Measurements from ENCODE around the gene NUBPL.

DNA sequence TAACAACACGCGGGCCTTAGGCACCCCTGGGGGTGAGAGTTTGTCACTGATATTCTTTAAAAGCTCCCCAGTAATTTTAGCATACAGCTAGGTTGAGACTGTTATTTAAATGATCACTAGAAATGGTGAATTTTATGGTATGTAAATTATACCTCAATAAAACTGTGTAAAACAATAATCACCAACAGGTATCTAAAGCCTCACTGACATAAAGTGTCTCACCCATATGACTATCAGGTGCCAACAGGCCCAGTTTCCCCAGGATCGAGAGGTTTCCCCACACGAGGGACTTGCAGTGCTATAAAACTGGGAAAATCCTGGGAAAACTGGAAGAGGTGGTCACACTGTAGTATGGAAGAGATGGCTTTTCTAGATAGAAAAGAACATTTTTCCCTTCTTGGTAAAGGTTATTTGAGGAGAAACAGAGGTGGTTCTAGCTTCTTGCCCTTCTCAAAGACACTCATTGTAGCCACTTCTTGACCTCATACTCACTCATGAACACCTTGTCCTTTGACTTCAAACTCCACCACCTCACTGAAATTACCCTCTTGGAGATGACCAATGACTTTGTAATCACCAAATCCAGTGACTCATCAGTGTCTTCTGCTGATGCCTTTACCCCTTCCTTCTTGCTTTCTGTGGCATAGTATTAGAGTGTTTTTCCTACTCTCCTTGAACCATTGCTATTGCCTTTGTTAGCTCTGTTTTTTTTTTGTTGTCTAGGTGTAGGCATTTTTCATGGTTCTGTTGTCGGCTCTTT lies 24.8 kb upstream of the NUBPL start:
- TF ChIP-seq NPAS2 (CRISPR knock-in tag; IDR thresholded peaks at IDR 0.05; ENCODE audit: borderline replicate concordance) (no peak), SMC3 (IDR thresholded peaks at IDR 0.05) (no peak), RARB (CRISPR knock-in tag; IDR thresholded peaks at IDR 0.05) (no peak), FOXS1 (CRISPR knock-in tag; IDR thresholded peaks at IDR 0.05) (no peak), CEBPB (IDR thresholded peaks at IDR 0.05) (no peak), HMGXB4 (CRISPR knock-in tag; IDR thresholded peaks at IDR 0.05; ENCODE audit: borderline replicate concordance) (no peak), ZNF302 (CRISPR knock-in tag; IDR thresholded peaks at IDR 0.05) (no peak), CTCF (IDR thresholded peaks at IDR 0.05) (no peak), RCOR1 (IDR thresholded peaks at IDR 0.05; ENCODE audit: low read depth, low read length) (no peak), RFX5 (IDR thresholded peaks at IDR 0.05) (no peak), JUN (IDR thresholded peaks at IDR 0.05) (no peak)
- TF ChIP-seq, protein P1, sequence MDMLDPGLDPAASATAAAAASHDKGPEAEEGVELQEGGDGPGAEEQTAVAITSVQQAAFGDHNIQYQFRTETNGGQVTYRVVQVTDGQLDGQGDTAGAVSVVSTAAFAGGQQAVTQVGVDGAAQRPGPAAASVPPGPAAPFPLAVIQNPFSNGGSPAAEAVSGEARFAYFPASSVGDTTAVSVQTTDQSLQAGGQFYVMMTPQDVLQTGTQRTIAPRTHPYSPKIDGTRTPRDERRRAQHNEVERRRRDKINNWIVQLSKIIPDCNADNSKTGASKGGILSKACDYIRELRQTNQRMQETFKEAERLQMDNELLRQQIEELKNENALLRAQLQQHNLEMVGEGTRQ (IDR thresholded peaks at IDR 0.05) = no peak

Measured in A549 (cell line).